Measurements from ENCODE around the gene SH2D3A.
A peak's percentile ranks its signal among the peaks of the same experiment; 100 is the strongest.
"Not testable (repeated sequence)": the region's sequence is repeated elsewhere in the genome, so short reads cannot be mapped to it uniquely, and the experiment has no call there.

Gene SH2D3A

GRCh38 chr19:6767357-6768235, at the start of gene SH2D3A:
SH2D3A (minus strand) TSS chr19:6767435; CDS start chr19:6763748, 3,687 bp downstream.
- no peak for DNase-seq (ENCODE audit: low read depth)

GRCh38 chr19:6813659-6814058, 46.4 kb upstream of the SH2D3A start:
- DNase-seq (ENCODE audit: low read depth) = no peak

GRCh38 chr19:6812612-6813011, 45.4 kb upstream of the SH2D3A start:
- DNase-seq (ENCODE audit: low read depth) = no peak

GRCh38 chr19:6811906-6812305, 44.7 kb upstream of the SH2D3A start:
- DNase-seq (ENCODE audit: low read depth) = peak; percentile 18

- DNase-seq (ENCODE audit: low read depth) = no peak
Observed at GRCh38 chr19:6811378-6811777, 44.1 kb upstream of the SH2D3A start.

GRCh38 chr19:6809262-6809661, 42.0 kb upstream of the SH2D3A start:
- no peak for DNase-seq (ENCODE audit: low read depth)

- no peak for DNase-seq (ENCODE audit: low read depth)
Observed at GRCh38 chr19:6808494-6808893, 41.3 kb upstream of the SH2D3A start.

- DNase-seq (ENCODE audit: low read depth) = no peak
Observed at GRCh38 chr19:6807291-6807690, 40.1 kb upstream of the SH2D3A start.

- no peak for DNase-seq (ENCODE audit: low read depth)
Observed at GRCh38 chr19:6806488-6806887, 39.3 kb upstream of the SH2D3A start.

GRCh38 chr19:6803036-6803404, 35.8 kb upstream of the SH2D3A start:
- DNase-seq (ENCODE audit: low read depth) = no peak

GRCh38 chr19:6802336-6803035, 35.3 kb upstream of the SH2D3A start:
- DNase-seq (ENCODE audit: low read depth) = no peak

GRCh38 chr19:6801485-6802086, 34.4 kb upstream of the SH2D3A start:
- no peak for DNase-seq (ENCODE audit: low read depth)

GRCh38 chr19:6800991-6801484, 33.8 kb upstream of the SH2D3A start:
- DNase-seq (ENCODE audit: low read depth) = peak; percentile 61

- DNase-seq (ENCODE audit: low read depth) = not testable (repeated sequence)
Observed at GRCh38 chr19:6800160-6800790, 33.0 kb upstream of the SH2D3A start.

GRCh38 chr19:6797646-6798045, 30.4 kb upstream of the SH2D3A start:
- DNase-seq (ENCODE audit: low read depth) = no peak

GRCh38 chr19:6796278-6796677, 29.0 kb upstream of the SH2D3A start:
- DNase-seq (ENCODE audit: low read depth) = no peak

GRCh38 chr19:6794686-6795431, 27.6 kb upstream of the SH2D3A start:
- no peak for DNase-seq (ENCODE audit: low read depth)

- no peak for DNase-seq (ENCODE audit: low read depth)
Observed at GRCh38 chr19:6793973-6794372, 26.7 kb upstream of the SH2D3A start.

- DNase-seq (ENCODE audit: low read depth) = no peak
Observed at GRCh38 chr19:6793411-6793810, 26.2 kb upstream of the SH2D3A start.

GRCh38 chr19:6791237-6791636, 24.0 kb upstream of the SH2D3A start:
- no peak for DNase-seq (ENCODE audit: low read depth)

Data from GM04503 (cell line).